Measurements from ENCODE around the gene FHDC1. TPM values are rescaled to one million over a fixed set of nuclear protein-coding genes. Genes with fewer than 3 reads are reported as not detected.

The FHDC1 gene
- total and polyA plus RNA-seq, 11 donors, result 0.04 to 0.97 (median 0.21) TPM

GRCh38 chr4:152925851-152926250, 10.3 kb upstream of the FHDC1 start:
- no peaks in the 10 kb centered on the region for H3K27me3 ChIP-seq
- H3K9me3 ChIP-seq, result peaks cover 0 to 8% (median 2%) of the 10 kb centered on the region in 12 donors
- TF ChIP-seq CTCF (IDR thresholded peaks at IDR 0.05) (no peak), POLR2A (IDR thresholded peaks at IDR 0.05) (no peak)
- no peaks in the 10 kb centered on the region for H3K4me1 ChIP-seq
- 93 to 98% (median 95%) methylated on average over 1 of the region's 1 CpG for WGBS, 4 donors
- H3K4me3 ChIP-seq, result no peak overlapping the region
- no peak for DNase-seq
- no peak overlapping the region for H3K27ac ChIP-seq
- ATAC-seq, result no peak
- intact Hi-C loops (cut with DNase I), result no loop called here
- H3K36me3 ChIP-seq, result no peaks in the 10 kb centered on the region

- DNase-seq (no peak), ATAC-seq (no peak)
- 90 to 94% (median 91%) methylated on average over 4 of the region's 4 CpGs for WGBS, 4 donors
- TF ChIP-seq CTCF (IDR thresholded peaks at IDR 0.05) (no peak), POLR2A (IDR thresholded peaks at IDR 0.05) (no peak)
- Histone ChIP-seq H3K4me3 (no peak overlapping the region), H3K4me1 (no peaks in the 10 kb centered on the region), H3K36me3 (no peaks in the 10 kb centered on the region), H3K9me3 (no peaks in the 10 kb centered on the region), H3K27ac (no peak overlapping the region), H3K27me3 (no peaks in the 10 kb centered on the region)
- intact Hi-C loops (cut with DNase I), result no loop called here
Observed at GRCh38 chr4:152926959-152927358, 9.2 kb upstream of the FHDC1 start.

- no peaks in the 10 kb centered on the region for H3K9me3 ChIP-seq
- 89 to 96% (median 91%) methylated on average over 3 of the region's 3 CpGs for WGBS, 4 donors
- no peaks in the 10 kb centered on the region for H3K4me1 ChIP-seq
- H3K36me3 ChIP-seq, result no peaks in the 10 kb centered on the region
- DNase-seq, result no peak
- no peaks in the 10 kb centered on the region for H3K27me3 ChIP-seq
- H3K27ac ChIP-seq, result no peak overlapping the region
- H3K4me3 ChIP-seq, result no peak overlapping the region
- ATAC-seq, result no peak
- TF ChIP-seq POLR2A (IDR thresholded peaks at IDR 0.05), result no peak
- no peak for TF ChIP-seq CTCF (IDR thresholded peaks at IDR 0.05)
- intact Hi-C loops (cut with DNase I), result no loop called here
Observed at GRCh38 chr4:152927737-152928136, 8.4 kb upstream of the FHDC1 start.

GRCh38 chr4:152928286-152928685, 7.8 kb upstream of the FHDC1 start:
- WGBS, 4 donors, result 91 to 98% (median 94%) methylated on average over 4 of the region's 4 CpGs
- H3K9me3 ChIP-seq, result no peaks in the 10 kb centered on the region
- H3K4me3 ChIP-seq, result no peak overlapping the region
- no peak for DNase-seq
- H3K27ac ChIP-seq, result no peak overlapping the region
- H3K27me3 ChIP-seq, result no peaks in the 10 kb centered on the region
- no peak for TF ChIP-seq POLR2A (IDR thresholded peaks at IDR 0.05)
- TF ChIP-seq CTCF (IDR thresholded peaks at IDR 0.05), result no peak
- no peak for ATAC-seq
- intact Hi-C loops (cut with DNase I), result no loop called here
- H3K36me3 ChIP-seq, result no peaks in the 10 kb centered on the region
- H3K4me1 ChIP-seq, result no peaks in the 10 kb centered on the region
